ENCODE measurements around the gene TPRKB. TPM values are rescaled to one million over a fixed set of nuclear protein-coding genes. Genes with fewer than 3 reads are reported as not detected.
A peak's percentile ranks its signal among the peaks of the same experiment; 100 is the strongest.

The TPRKB gene
- total RNA-seq, 1 experiment from 2014 or later, result 38.5 TPM

DNA sequence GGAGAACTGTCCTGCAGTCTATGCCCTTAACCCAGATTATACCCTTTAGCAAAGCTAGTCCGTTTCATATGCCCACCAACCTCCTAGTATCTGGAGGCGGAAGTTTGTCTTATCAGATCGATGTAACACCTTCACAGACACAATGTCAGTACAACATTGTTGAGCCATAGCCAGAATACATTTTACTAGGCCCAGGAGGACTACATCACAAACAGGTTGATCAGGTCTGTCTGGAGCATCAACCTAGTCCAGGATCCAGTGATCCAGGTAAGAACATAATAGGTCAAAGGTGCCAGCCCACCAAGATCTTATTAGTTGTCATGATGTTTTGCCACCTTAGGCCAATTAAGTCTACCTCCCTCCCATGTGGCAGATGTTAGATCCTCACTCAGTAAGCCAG is 2.0 kb upstream of the TPRKB start:
- intact Hi-C loops (cut with micrococcal nuclease; ENCODE audit: unreplicated experiment), result no loop called here
- Histone ChIP-seq H3K4me1 (ENCODE audit: control insufficient read depth, insufficient read depth, low read length) (peaks cover 6% of the 10 kb centered on the region; the same call in 1 of the 2 replicates), H3K36me3 (ENCODE audit: control insufficient read depth, insufficient read depth, low read length) (peaks cover 6% of the 10 kb centered on the region; the same call in 1 of the 2 replicates), H3K27ac (ENCODE audit: low read length) (no peak overlapping the region), H3K4me3 (ENCODE audit: low read depth in 2 of 2, low read length in 2 of 2) (no peak overlapping the region), H3K9me3 (ENCODE audit: control insufficient read depth, insufficient read depth, low read depth, low read length) (peaks cover 6% of the 10 kb centered on the region; the same call in 1 of the 2 replicates), H3K27me3 (ENCODE audit: control insufficient read depth, insufficient read depth, low read length) (no peaks in the 10 kb centered on the region)
- CTCF ChIA-PET, result no interaction called here
- ATAC-seq (no peak), DNase-seq (ENCODE audit: low read depth, low spot score) (no peak)
- in situ Hi-C loops (cut with HindIII; ENCODE audit: low pct_unique_long_range_greater_than_20kb, low sequenced_read_pairs), result no loop called here
- no TSS peak for BruUV-seq (replicated peaks)
- POLR2A ChIA-PET, result no interaction called here
- TF ChIP-seq SIN3A (IDR thresholded peaks at IDR 0.05; ENCODE audit: borderline replicate concordance, insufficient read depth, low read depth, low read length) (no peak), REST (IDR thresholded peaks at IDR 0.05; ENCODE audit: insufficient read depth in 1 of 2, low read depth in 2 of 2, low read length in 1 of 2) (no peak), TCF7L2 (IDR thresholded peaks at IDR 0.05; ENCODE audit: low read depth, low read length) (no peak), POLR2AphosphoS5 (IDR thresholded peaks at IDR 0.05; ENCODE audit: low read depth, low read length) (no peak)
- TF ChIP-seq, protein P1, sequence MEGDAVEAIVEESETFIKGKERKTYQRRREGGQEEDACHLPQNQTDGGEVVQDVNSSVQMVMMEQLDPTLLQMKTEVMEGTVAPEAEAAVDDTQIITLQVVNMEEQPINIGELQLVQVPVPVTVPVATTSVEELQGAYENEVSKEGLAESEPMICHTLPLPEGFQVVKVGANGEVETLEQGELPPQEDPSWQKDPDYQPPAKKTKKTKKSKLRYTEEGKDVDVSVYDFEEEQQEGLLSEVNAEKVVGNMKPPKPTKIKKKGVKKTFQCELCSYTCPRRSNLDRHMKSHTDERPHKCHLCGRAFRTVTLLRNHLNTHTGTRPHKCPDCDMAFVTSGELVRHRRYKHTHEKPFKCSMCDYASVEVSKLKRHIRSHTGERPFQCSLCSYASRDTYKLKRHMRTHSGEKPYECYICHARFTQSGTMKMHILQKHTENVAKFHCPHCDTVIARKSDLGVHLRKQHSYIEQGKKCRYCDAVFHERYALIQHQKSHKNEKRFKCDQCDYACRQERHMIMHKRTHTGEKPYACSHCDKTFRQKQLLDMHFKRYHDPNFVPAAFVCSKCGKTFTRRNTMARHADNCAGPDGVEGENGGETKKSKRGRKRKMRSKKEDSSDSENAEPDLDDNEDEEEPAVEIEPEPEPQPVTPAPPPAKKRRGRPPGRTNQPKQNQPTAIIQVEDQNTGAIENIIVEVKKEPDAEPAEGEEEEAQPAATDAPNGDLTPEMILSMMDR (IDR thresholded peaks at IDR 0.05), result no peak

DNA sequence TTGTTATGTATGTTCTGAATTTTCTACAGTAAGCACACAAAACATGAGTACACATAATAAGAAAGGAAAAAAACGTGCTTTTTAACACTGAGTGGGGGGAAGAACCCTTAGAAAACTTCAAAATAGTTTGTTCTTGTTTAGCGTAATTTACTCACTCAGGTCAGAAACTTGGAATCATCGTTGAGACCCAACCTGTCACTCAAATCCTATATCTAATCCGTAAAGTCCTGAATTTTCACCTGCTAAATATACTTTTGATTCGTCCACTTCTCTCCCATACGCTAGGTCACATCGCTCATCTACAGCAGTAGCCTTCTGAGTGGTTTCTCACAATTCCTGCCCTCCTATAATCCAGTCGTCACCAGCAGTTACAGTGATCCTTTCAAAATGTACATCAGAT is 767 bp downstream of the TPRKB start:
- Histone ChIP-seq H3K36me3 (ENCODE audit: control insufficient read depth, insufficient read depth, low read length) (peaks cover 6% of the 10 kb centered on the region), H3K27ac (ENCODE audit: low read length) (peak overlapping the region; percentile 90), H3K27me3 (ENCODE audit: control insufficient read depth, insufficient read depth, low read length) (no peaks in the 10 kb centered on the region), H3K4me1 (ENCODE audit: control insufficient read depth, insufficient read depth, low read length) (peaks cover 6% of the 10 kb centered on the region; the same call in 1 of the 2 replicates), H3K9me3 (ENCODE audit: control insufficient read depth, insufficient read depth, low read depth, low read length) (peaks cover 6% of the 10 kb centered on the region; the same call in 1 of the 2 replicates), H3K4me3 (ENCODE audit: low read depth in 2 of 2, low read length in 2 of 2) (peak overlapping the region; percentile 94 to 96)
- CTCF ChIA-PET, result no interaction called here
- BruUV-seq (replicated peaks), result TSS peak; percentile 87
- in situ Hi-C loops (cut with HindIII; ENCODE audit: low pct_unique_long_range_greater_than_20kb, low sequenced_read_pairs) (no loop called here), intact Hi-C loops (cut with micrococcal nuclease; ENCODE audit: unreplicated experiment) (no loop called here)
- POLR2A ChIA-PET, result interaction anchor here (0.5 to 0.9 kb wide), 2 partner anchors 107 to 127 kb away, joined by 3 to 9 read pairs; no protein-coding TSS in a partner anchor
- DNase-seq (ENCODE audit: low read depth, low spot score) (no peak), ATAC-seq (no peak; the same call in none of the 2 replicates)
- no peak for TF ChIP-seq TCF7L2 (IDR thresholded peaks at IDR 0.05; ENCODE audit: low read depth, low read length)

DNA sequence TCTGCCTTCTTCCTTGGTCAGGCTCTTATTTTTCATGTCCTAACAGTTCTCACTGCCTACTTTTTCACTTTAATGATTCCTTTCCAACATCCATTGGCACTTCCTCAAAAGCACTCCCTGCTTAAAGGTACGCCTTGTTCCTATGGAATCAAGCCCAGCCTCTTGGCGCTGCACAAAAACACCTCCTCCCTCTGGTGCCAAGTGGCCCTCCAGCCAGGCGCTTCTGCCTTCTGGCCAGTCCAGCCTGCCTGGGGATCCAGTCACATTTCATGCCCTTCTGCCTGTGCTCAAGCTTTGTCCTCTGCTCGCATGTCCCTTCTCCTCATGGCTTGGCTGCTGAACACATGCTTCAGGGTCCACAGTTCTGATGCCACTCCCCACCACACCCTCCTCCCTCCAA is 6.3 kb downstream of the TPRKB start:
- ChIA-PET CTCF (no interaction called here), POLR2A (no interaction called here)
- DNase-seq (ENCODE audit: low read depth, low spot score), result no peak
- in situ Hi-C loops (cut with HindIII; ENCODE audit: low pct_unique_long_range_greater_than_20kb, low sequenced_read_pairs), result no loop called here
- no peak for TF ChIP-seq POLR2AphosphoS5 (IDR thresholded peaks at IDR 0.05; ENCODE audit: low read depth, low read length)
- TF ChIP-seq REST (IDR thresholded peaks at IDR 0.05; ENCODE audit: insufficient read depth in 1 of 2, low read depth in 2 of 2, low read length in 1 of 2), result no peak
- no peak for TF ChIP-seq SIN3A (IDR thresholded peaks at IDR 0.05; ENCODE audit: borderline replicate concordance, insufficient read depth, low read depth, low read length)
- TF ChIP-seq TCF7L2 (IDR thresholded peaks at IDR 0.05; ENCODE audit: low read depth, low read length), result no peak
- TF ChIP-seq, protein P1 (IDR thresholded peaks at IDR 0.05), result no peak
- peaks cover under 1% of the 10 kb centered on the region; the same call in 1 of the 2 replicates for H3K4me1 ChIP-seq (ENCODE audit: control insufficient read depth, insufficient read depth, low read length)
- no peak; the same call in 1 of the 2 replicates for ATAC-seq
- H3K27me3 ChIP-seq (ENCODE audit: control insufficient read depth, insufficient read depth, low read length), result no peaks in the 10 kb centered on the region
- BruUV-seq (replicated peaks), result no TSS peak
- H3K27ac ChIP-seq (ENCODE audit: low read length), result no peak overlapping the region
- intact Hi-C loops (cut with micrococcal nuclease; ENCODE audit: unreplicated experiment), result no loop called here
- peaks cover 13% of the 10 kb centered on the region for H3K36me3 ChIP-seq (ENCODE audit: control insufficient read depth, insufficient read depth, low read length)
- H3K4me3 ChIP-seq (ENCODE audit: low read depth in 2 of 2, low read length in 2 of 2), result no peak overlapping the region
- no peaks in the 10 kb centered on the region for H3K9me3 ChIP-seq (ENCODE audit: control insufficient read depth, insufficient read depth, low read depth, low read length)

Data from Panc1 (cell line).